C4-2B (cell line): ENCODE data around the gene PDXP.

ENCODE experiments used
- H3K27ac ChIP-seq: fragments of 450-650 bp; 2 replicates; pipeline ENCODE4 v1.5.1; 2017
- CTCF ChIP-seq: fragments of 450-650 bp; conservative IDR thresholded peaks from 2 replicates; pipeline ENCODE4 v1.5.1; 2017; ENCODE audit warnings: mild to moderate bottlenecking
- ZFX ChIP-seq: fragments of 450-650 bp; IDR thresholded peaks from 2 replicates; pipeline ENCODE4 v1.6.1; 2017

PDXP gene

GRCh38 chr22:37672206-37672919, 13.8 kb downstream of the PDXP start:
- TF ChIP-seq ZFX (no peak), CTCF (no peak)
- no peak overlapping the region for H3K27ac ChIP-seq

- H3K27ac ChIP-seq, result no peak overlapping the region
These were observed 14.5 kb downstream of the PDXP start for GRCh38 chr22:37672920-37673455.

GRCh38 chr22:37674248-37674647, 15.7 kb downstream of the PDXP start:
- H3K27ac ChIP-seq, result no peak overlapping the region; the same call in 1 of the 2 replicates
- TF ChIP-seq CTCF (no peak), ZFX (no peak)

More at GRCh38 chr22:37672920-37673455, 14.5 kb downstream of the PDXP start:
- TF ChIP-seq ZFX, result no peak
- no peak for TF ChIP-seq CTCF

GRCh38 chr22:37674951-37675929, 16.7 kb downstream of the PDXP start, which contains the start of gene LGALS1:
LGALS1 (plus strand) TSS chr22:37675636; CDS start chr22:37675703, 67 bp downstream.
- peak within 1 kb of the TSS; percentile 22 for H3K27ac ChIP-seq
- TF ChIP-seq CTCF (no peak), ZFX (0 out of 2 replicates have a peak, but pooled peaks have one; percentile 10)

- TF ChIP-seq CTCF (no peak), ZFX (no peak)
- no peak overlapping the region for H3K27ac ChIP-seq
These were observed 17.6 kb downstream of the PDXP start for GRCh38 chr22:37675930-37676735.

GRCh38 chr22:37676736-37677492, 18.4 kb downstream of the PDXP start:
- TF ChIP-seq CTCF, result no peak
- H3K27ac ChIP-seq, result no peak overlapping the region
